ENCODE data around the gene KCNE2.
"Not testable (repeated sequence)": the region's sequence is repeated elsewhere in the genome, so short reads cannot be mapped to it uniquely, and the experiment has no call there.

- TF ChIP-seq POLR2AphosphoS5 (IDR thresholded peaks at IDR 0.05); CTCF (IDR thresholded peaks at IDR 0.05 in 8 of 11, conservative IDR thresholded peaks at IDR 0.05 in 3 of 11): not testable (repeated sequence)
Observed at GRCh38 chr21:34374462-34374861, 10.7 kb downstream of the KCNE2 start.
